ENCODE data around the gene SPECC1L.

DNA sequence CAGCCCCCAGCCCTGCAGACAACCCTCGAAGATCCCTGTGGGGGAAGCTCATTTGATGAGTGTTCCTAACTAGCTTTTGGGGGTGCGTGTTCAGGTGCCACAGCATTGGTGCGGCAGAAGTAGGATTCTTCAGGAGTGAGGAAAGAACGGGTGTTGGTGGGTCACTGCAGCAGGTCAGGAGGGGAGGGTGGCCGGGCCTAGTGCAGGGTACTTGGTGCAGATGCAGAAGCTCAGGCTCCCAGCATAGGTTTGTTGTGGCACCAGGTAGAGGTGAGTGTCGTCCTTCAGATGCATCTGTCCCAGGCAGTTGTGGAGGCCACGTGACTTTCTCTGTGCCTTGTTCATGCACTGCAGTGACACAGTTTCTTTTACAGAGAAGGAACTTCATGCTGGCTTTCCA is 141.6 kb downstream of the SPECC1L start:
- TF ChIP-seq POLR2A (IDR thresholded peaks at IDR 0.05) (no peak), CTCF (IDR thresholded peaks at IDR 0.05) (no peak)

All from stomach (tissue), 4 donors.